GM19463 (cell line): ENCODE data around the gene ASB16.

Experiments used
- ATAC-seq: cut with Tn5 transposase; IDR thresholded peaks from one replicate; pipeline ENCODE4 v1.9.1; 2021; ENCODE audit warnings: mild to moderate bottlenecking, moderate library complexity; ENCODE audit not compliant: unreplicated experiment

Gene ASB16

DNA sequence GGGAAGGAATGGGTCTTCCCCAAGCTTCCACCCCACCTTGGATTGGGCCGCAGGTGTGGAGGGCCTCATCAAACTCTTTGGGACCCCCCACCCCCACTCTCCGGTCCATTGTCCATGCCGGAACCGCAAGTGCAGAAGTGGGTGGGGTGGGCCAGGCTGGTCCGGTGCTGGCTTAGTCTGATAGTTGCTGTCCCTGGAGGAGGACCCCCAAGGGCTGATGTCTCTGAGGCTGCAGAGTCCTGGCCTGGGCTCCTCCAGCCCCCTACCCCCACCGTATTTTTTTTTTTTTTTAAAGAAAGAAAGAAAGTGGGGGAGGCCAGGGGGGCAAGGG is 36.3 kb downstream of the ASB16 start:
- no peak for ATAC-seq

DNA sequence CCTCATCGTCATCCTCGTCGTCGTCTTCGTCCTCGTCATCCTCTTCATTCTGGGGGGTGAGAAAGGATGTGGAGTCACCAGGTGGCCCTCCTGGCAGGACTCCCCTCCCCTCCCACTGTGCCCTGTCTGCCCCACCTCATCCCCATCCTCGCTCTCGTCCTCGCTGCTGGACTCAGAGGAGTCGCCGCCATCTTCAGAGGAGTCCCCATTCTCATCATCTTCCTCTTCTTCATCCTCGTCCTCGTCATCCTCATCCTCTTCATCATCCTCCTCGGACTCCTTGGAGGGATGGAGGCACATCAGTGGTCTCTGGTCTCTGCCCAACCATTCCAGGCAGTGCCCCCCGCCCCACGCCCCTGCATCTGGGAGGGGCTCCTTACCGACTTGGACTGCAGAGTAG is 36.8 kb downstream of the ASB16 start:
- no peak for ATAC-seq

DNA sequence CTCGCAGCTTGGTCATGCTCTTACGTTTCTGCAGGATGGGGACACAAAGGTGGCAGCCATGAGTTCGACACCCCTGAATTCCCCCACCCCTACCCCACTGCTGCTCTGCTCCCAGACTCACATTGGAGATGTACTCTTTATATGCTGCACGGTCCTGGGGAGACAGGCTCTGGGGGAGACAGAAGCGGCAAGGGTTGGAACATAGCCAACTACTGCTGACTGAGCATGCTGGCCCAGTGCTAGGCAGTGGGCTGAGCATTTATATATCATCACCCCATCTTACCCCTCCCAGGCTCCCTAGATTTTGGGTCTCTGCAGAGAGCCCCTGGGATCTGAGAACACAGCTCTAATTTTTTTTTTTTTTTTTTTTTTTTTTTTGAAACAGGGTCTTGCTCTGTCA is 37.2 kb downstream of the ASB16 start:
- no peak for ATAC-seq

DNA sequence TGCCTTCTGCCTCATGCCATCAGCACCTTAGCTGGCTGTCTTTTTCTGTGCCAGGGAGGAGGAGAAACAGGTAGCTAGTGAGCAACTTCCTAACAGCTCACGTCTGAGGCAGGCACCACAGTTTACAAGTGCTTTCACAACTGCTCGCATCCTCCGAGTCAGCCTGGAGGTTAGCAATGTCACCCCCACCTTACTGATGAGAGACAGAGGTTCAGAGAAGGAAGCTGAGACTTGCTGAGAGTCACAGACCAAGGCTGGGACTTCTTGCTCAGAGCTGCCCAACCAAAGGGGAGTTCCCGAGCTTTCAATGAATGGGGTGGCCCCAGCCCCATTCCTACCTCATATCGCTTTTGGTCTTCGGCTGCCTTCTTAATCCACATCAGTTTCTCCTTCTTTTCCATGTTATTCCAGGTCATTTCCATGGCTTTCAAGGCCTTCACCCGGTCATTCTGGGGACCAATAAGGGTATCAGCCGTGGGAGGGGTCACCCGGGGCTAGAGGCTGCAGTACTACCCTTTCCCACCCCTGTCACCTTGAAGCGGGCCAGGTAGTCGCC is 39.4 kb downstream of the ASB16 start:
- ATAC-seq: peak; percentile 40

DNA sequence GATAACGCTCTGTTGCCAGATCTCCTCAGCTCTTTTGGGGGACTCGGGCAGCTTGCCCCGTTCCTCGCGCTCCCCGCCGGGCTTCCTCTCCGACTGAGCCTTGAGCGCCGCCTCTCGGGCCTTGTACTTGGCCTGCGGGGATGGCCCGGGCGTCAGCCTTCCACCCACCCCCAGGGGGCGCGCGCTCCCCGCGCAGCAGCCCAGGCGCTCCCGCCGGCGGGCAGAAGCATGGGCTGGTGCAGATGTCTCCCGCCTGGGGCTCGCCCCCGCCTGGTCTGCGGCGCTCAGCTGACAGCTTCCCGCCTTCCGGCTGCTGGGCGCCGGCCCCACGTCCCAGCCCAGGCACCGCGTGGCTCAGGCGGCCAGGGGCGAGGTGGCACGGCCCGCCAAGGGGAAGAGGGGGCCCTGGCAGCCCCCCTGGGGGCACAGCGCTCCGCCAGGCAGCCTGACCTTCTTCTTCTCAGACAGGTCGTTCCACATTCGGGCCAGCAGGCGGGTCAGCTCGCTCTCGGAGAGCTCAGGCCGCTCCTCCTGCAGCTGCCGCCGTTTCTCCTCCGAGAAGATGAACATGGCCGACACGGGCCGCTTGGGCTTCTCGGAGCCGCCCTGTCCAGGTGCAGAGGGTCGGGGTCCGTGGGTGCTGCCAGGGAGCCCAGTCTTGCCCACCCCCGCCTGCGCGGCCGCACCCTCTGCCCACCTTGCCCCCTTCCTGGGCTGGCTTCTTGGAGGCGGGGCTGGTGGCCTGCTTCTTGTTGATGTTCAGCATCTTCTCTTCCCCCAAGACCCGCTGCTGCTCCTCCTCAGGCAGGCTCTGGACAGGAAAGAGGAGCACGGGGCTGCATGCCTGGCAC is 40.1 kb downstream of the ASB16 start:
- peak; percentile 80 for ATAC-seq

DNA sequence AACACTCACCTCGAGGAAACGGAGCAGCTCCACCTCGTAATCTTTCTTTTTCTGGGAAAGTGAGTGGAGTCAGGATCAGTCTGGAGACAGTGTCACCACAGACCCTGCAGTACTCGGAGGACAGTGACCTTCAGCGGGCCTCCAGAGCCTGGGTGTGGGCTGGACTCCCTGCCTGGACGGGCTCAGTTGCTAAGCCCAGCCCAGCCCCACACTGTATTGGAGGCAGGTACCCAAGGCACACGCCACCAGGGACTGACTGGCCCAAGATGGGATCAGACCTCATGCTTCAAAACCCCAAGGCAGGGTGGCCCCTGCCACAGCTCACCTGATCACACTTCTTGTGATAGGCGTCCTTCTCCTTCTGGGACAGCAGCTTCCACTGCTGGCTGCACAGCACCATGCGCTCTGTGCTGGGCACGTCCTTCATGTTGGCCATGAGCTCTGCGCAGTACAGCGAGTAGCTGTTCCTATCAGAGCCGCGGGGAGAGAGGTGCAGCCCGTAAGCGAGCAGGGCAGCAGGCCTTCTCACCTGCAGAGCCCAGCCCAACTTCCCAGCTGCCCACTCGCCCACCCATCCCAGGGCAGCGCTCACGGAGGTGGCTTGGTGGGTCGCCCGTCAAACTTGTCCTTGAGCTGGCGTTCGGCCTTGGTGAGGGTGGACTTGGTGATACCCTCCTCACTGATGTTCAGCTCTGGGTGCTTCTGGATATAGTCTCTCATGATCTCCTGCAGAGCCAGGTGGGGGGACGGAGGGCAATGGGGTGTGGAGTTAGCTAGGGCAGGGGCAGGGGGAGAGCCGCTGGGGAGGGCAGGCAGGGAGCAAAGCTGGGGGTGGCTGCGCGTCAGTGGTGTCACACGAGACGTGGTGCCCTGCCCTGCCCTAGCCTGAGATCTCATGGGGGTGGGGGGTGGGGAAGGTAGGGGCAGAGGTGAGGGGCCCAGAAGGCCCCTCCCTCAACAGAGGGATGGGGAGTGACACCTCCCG is 41.1 kb downstream of the ASB16 start:
- ATAC-seq: no peak

DNA sequence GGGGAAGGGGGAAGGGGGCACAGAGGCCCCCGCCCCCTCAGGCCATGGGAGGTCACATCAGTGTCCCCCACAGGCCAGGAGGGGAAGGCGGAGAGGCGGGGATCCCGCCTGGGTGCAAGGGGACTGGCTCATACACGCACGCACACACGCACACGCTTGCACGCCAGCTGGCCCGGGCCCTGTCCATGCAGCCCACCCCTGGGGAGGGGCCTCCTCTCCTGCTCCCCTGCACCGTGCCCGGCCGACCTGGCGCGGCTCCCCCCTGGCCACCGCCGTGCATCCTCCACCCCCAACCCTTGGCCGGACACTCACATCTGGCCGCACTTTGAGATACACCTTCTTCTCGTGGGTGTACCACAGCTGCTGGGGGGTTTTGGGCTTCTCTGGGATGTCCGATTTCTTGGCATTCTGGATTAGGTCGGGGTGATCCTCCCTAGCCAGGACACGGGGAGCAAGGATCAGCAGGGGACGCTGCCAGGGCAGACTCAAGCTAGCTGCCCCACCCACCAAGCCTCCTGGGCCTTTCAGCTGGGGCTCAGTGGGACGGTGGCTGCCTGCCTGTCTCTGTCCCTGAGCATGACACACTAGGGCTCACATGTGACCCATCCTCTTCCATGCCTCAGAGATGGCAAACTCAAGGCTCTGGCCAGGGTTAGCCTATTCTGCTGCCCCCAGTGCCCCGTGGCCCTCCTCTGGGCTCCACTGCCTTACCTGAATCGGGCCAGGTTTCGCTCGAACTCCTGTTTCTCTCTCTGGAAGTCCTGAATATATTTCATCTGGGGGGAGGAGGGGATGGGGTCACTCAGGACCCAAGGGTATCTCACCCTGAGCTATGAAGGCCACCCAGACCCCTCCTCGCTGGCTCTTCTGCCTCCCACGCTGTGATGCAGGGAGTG is 42.3 kb downstream of the ASB16 start:
- no peak for ATAC-seq

DNA sequence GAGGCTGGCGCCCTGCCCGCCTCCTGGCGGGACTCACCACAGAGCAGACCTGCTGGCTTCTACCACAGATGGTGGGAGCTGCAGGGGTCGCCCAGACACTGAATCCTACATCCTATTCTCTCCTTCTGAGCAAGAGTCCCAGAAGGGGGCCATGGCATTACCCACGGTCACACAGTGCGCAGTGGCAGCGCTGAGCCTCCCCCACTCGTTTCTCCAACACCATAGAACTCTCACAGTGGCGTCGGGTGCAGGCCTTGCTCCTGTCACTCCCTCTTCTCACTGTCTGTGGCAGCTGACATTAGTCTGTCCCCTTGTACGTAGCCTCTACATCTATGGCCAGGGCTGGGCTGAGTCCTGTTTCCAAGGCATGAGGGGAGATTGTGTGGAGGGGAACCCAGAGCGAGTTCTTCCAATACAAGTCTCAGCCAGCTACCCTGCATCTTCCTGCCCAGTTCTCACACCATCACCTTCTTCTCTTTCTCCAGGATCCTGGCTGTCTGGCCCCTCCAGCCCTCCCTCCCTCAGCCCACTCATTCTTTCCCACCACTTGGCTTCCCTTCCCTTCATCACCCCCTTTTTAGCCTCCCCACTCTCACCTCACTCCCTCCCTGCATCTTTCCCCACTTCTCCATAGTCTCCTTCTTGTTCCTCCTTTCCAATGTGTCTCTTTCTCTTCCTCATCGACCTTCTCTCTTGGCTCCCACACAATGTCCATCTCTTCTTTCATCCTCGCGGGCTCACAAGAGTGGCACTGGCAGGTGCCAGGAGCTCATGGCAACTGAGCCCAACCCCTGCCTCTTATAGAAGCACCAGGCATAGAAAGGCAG is 43.1 kb downstream of the ASB16 start:
- no peak for ATAC-seq

DNA sequence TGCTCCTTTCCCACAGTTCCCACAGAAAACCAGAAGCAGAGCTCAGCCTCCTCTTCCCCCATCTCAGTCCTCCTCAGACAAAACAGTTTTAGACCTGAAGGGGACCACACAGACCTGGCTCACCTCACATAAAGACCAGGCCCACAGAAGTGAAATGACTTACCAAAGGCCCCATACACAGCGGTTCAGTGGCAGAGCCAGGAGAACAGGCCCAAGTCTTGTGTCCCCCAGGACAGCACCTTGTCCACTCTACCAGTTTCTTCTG is 43.7 kb downstream of the ASB16 start:
- ATAC-seq: no peak

DNA sequence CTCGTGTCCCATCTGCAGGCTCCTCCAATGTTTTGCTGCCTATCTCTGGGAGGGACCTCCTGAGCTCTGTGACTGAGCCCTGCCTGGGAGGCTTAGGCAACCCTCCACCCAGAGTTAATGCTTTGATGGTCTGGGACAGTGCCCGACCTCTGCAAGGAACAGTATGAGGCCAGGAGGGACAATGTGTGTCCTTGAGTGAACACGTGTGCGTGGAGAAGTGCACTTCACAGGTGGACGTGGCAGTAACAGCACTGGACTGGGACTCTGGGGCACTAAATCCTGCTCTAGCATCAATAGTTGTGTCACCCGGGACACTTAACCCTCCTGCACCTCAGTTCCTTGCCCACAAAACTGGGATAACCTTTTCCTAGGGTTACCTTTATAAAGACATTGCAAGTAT is 44.4 kb downstream of the ASB16 start:
- ATAC-seq: no peak

DNA sequence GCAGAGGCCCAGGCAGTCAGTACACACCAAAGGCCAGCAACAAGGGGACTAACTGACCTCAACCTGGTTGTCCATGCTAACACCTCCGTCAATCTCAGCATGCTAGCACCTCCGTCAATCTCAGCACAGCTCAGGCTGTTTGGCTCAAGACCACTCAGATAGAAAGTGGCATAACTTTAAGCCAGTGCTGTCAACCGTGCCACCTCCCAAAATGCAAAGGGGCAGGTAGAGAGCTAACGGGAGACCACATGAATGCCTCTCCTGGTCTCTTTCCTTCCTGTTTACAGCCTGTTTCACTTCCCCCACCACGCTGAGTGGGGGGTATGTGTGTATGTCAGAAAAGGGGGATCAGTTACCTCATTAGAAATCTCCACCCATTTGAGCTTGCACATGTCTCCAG is 45.7 kb downstream of the ASB16 start:
- no peak for ATAC-seq

DNA sequence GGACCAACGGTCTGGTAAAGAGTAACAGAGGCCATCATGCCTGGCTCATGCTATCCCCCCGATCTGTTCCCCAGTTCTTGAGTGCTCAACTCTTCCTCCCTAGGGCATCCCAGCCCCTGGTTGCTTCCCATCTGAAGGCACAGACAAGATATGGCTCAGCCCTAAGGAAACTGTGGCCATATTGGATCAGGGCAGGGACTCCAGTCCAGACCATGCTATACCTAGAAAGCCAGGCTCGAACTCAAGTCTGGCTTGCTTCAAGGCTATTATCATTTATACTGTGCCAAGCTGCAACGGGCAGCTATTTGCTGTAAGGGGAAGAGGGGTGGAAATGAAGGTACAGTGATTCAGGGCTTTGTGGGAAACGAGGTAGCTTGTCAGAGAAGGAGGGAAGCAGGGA is 46.2 kb downstream of the ASB16 start:
- no peak for ATAC-seq

DNA sequence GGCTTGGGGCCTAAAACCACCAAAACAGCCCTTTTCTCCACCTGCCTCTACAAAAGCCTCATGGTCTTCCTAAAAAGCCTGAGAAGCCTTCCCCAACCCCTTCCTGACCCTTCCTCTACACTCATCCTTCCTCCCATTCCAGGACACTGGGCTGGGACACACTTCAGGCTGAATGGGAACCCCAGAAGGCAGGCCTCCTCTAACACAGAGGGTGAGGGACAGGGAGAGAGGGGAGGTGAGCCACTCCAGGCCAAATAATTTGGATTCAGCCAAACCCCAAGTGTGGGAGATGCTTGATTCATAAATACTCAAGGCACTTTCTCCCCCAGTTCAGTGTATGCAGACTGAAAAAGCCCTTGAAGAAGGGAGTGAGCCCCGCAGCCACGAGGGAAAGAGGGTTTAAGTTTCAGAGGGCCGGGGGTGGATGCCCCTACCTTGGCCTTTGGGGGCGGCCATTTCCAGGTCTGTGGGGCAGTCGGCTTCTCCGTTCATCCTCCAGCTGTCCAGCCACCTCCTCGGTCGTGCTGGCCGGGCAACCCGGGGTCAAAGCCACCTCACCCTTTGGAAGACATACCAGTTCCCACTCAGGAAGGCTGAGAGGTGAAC is 47.3 kb downstream of the ASB16 start:
- no peak for ATAC-seq

DNA sequence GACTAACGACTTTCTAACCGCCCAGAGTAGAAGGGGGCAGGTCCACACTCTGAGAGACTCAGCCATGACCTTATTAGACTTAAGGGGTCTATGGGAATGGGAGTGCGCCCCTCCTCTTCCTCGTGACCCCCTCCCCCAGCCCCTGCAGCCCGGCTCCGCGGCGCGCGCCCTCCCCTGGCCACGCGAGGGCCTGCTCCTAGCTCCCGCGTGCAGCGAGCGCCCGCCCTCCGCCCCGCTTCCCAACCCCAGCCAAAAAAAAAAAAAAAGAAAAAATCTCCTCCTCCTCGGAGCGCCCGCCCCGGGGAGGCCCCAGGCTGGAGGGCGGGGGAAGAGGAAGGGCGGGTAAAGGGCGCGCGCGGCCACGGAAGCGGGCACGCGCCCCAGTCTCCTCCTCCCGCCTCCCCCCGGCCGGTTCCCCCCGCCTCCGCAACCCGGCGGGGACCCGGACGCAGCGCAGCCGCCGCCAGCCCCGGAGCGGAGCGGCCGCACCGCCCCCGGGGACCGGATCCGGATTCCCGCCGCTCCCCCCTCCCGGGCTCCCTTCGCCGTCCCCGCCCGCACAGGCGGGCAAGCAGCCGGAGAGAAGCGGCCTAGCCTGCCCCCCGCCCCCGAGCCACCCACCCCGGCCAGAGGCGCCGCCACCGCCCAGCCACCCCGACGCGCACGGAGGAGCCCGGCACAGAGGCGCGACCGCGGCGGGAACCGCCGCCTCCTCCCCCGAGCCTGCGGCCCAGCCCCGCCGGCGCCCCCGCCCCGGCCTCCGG is 48.0 kb downstream of the ASB16 start:
- peak; percentile 32 for ATAC-seq

DNA sequence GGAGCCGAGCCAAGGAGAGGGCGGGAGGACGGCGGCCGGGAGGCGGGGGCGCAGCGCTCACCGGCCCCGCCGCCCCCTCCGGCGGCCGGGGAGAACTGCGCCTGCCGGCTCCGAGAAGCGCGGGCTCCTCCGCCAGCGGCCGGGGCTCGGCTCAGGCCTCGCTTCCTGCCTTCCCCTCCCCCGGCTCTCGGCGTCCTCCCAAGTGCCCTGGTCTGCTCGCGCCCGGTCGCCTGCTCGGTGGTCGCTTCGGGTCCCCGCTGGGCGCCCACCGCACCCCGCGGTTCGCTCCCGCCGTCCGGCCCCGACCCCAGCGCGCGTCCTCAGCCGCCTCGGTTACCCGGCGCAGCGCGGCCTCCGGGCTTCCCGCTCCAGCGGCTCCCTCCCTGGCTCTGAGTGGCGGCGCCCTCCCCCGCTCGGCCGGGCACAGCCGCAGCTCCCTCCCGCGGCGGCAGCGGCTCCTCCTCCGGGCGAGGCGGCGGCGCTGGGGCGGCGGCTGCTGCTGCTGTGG is 48.7 kb downstream of the ASB16 start:
- ATAC-seq: peak; percentile 35

DNA sequence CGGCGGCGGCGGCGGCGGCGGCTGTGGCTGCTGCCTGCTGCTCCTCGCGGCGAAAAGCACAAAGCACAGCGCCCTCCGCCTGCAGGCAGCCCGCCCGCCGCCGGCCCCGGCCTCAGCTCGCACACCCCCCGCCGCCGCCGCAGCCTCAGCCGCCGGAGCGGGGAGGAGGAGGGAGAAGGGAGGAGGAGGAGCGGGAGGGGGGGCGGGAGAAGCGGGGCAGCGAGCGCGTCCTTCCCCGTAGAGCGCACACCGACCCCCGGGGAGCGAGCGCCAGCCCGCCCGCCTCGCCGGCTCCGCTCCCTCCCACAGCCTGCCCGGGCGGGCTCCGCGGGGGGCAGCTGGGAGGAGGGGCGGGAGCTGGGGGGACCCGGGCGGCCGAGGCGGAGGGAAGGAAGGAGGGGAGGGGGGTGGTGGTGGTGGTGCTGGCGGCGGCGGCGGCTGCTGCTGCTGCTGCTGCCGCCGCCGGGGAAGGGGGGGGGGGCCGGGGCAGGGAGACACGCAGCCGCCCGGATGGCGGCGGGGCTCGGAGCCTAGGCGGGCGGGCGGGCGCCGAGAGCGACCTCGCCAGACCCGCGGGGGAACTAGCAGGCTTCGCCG is 49.2 kb downstream of the ASB16 start, which contains the start of gene UBTF:
Gene UBTF (minus strand): TSS at position 60 of the 597 bp plus-strand sequence. CDS start 1,446 bp downstream, outside the sequence.
- ATAC-seq: peak; percentile 6

DNA sequence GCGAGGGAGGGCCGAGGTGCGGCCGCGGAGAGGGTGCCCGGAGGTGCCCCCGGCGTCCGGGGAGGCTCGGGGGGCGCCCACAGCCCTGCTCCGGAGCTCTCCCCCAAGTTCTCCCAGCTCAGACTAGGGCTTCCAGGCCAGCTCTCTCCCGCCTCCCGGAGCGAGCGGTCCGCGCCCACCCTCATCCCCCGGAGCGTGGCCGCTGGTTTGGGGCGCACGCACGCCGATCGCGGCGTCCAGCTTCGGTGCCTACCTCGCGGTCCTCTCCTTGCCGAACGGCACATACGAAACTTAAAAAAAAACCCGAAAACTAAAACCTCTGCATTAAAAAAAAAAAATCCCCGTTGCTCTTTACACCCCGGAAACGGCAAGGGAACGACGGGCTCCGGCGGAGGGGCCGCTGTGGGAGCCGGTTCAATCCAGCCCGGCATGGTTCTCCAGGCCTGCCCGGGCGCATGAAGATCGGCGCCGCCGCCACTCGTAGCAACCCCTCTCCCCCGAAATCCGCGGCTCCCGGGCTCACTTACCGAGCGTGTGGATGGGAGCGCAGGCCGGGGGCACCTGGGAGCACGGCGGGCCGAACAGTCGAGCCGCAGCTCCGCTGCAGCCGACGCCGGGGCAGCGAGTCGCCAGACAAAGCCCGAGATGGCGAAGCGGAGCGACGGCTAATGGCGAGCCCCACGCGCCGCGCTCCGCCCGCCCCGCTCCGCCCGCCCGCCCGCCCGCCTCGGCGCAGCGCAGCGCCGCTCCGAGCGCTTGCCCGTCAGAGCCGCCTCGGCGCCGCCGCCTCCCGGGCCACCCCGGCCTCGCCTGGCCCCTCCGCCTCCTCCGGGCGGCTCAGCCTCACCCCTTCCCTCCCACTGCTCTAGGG is 49.9 kb downstream of the ASB16 start:
- peak; percentile 2 for ATAC-seq
